ENCODE results near the gene XRCC4.

GRCh38 chr5:83246071-83246470 lies 168.7 kb downstream of the XRCC4 start:
- TF ChIP-seq GATA3 (IDR thresholded peaks at IDR 0.05; ENCODE audit: low read depth, low read length) (no peak), GATA2 (IDR thresholded peaks at IDR 0.05; ENCODE audit: low read depth, low read length) (no peak)
